Measurements from ENCODE around the gene OSBPL5.

The OSBPL5 gene

GRCh38 chr11:3148990-3149851 lies 15.9 kb downstream of the OSBPL5 start:
- H3K9me3 ChIP-seq (ENCODE audit: insufficient read depth, low read depth, low read length) = no peaks in the 10 kb centered on the region
- H3K36me3 ChIP-seq (ENCODE audit: insufficient read depth, low read depth, low read length) = no peaks in the 10 kb centered on the region
- no peak overlapping the region for H3K27ac ChIP-seq (ENCODE audit: low read length)
- H3K4me3 ChIP-seq (ENCODE audit: low read length) = no peak overlapping the region
- H3K4me1 ChIP-seq (ENCODE audit: insufficient read depth, low read length) = peaks cover 10% of the 10 kb centered on the region; the same call in 1 of the 2 replicates
- H3K9ac ChIP-seq (ENCODE audit: low read depth, low read length) = no peak overlapping the region
- H3K27me3 ChIP-seq (ENCODE audit: insufficient read depth, low read length) = no peaks in the 10 kb centered on the region

DNA sequence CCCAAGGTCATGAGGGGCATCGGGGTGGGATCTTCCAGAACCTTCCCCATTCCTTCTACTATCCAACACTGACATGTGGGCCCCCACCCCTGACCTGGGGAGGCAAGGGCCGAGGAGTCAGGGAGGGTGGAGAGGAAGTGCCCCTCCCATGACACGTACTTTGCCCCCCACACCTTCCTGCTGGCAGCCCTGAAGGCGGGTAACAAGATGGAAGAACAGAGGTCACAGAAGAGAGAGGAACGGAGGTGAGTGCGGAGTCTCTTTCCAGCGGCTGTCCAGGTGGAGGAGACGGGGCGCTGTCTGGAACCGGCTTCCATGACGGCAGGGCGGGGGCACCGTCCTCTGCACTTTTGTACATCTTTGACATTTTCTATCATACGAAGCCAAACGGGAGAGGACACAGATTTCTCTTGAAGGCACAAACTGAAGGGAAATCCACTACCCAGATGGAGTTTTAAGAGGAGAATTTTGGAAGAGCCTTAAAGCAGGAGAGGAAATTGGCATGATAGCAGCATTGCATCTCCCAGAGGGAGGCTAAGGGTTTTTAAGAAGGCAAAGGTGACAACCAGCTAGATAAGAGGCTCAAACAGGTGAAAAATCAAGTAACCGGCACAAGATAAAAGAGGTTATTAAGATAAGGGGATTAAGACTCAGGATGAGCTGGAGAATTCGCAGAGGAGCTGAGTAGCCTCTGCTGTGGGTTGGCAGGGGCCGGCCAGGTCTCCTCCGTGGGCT lies 16.7 kb downstream of the OSBPL5 start:
- Histone ChIP-seq H3K4me1 (ENCODE audit: insufficient read depth, low read length) (peaks cover 2% of the 10 kb centered on the region; the same call in 1 of the 2 replicates), H3K4me3 (ENCODE audit: low read length) (no peak overlapping the region), H3K9ac (ENCODE audit: low read depth, low read length) (no peak overlapping the region), H3K36me3 (ENCODE audit: insufficient read depth, low read depth, low read length) (no peaks in the 10 kb centered on the region), H3K27me3 (ENCODE audit: insufficient read depth, low read length) (no peaks in the 10 kb centered on the region), H3K9me3 (ENCODE audit: insufficient read depth, low read depth, low read length) (no peaks in the 10 kb centered on the region), H3K27ac (ENCODE audit: low read length) (no peak overlapping the region)

- Histone ChIP-seq H3K4me1 (ENCODE audit: insufficient read depth, low read length) (no peaks in the 10 kb centered on the region; the same call in 1 of the 2 replicates), H3K9ac (ENCODE audit: low read depth, low read length) (no peak overlapping the region), H3K36me3 (ENCODE audit: insufficient read depth, low read depth, low read length) (no peaks in the 10 kb centered on the region), H3K27me3 (ENCODE audit: insufficient read depth, low read length) (no peaks in the 10 kb centered on the region), H3K9me3 (ENCODE audit: insufficient read depth, low read depth, low read length) (no peaks in the 10 kb centered on the region), H3K27ac (ENCODE audit: low read length) (no peak overlapping the region), H3K4me3 (ENCODE audit: low read length) (no peak overlapping the region)
Observed at GRCh38 chr11:3147626-3148025, 17.5 kb downstream of the OSBPL5 start.

GRCh38 chr11:3147257-3147619 lies 17.9 kb downstream of the OSBPL5 start:
- no peaks in the 10 kb centered on the region for H3K9me3 ChIP-seq (ENCODE audit: insufficient read depth, low read depth, low read length)
- H3K4me1 ChIP-seq (ENCODE audit: insufficient read depth, low read length) = no peaks in the 10 kb centered on the region; the same call in 1 of the 2 replicates
- H3K27ac ChIP-seq (ENCODE audit: low read length) = no peak overlapping the region
- no peaks in the 10 kb centered on the region for H3K36me3 ChIP-seq (ENCODE audit: insufficient read depth, low read depth, low read length)
- no peak overlapping the region for H3K9ac ChIP-seq (ENCODE audit: low read depth, low read length)
- H3K27me3 ChIP-seq (ENCODE audit: insufficient read depth, low read length) = no peaks in the 10 kb centered on the region
- H3K4me3 ChIP-seq (ENCODE audit: low read length) = no peak overlapping the region

GRCh38 chr11:3146612-3147256 lies 18.4 kb downstream of the OSBPL5 start:
- no peaks in the 10 kb centered on the region for H3K27me3 ChIP-seq (ENCODE audit: insufficient read depth, low read length)
- H3K36me3 ChIP-seq (ENCODE audit: insufficient read depth, low read depth, low read length) = no peaks in the 10 kb centered on the region
- H3K9ac ChIP-seq (ENCODE audit: low read depth, low read length) = no peak overlapping the region
- H3K27ac ChIP-seq (ENCODE audit: low read length) = no peak overlapping the region
- no peaks in the 10 kb centered on the region for H3K9me3 ChIP-seq (ENCODE audit: insufficient read depth, low read depth, low read length)
- H3K4me3 ChIP-seq (ENCODE audit: low read length) = no peak overlapping the region
- no peaks in the 10 kb centered on the region; the same call in 1 of the 2 replicates for H3K4me1 ChIP-seq (ENCODE audit: insufficient read depth, low read length)

DNA sequence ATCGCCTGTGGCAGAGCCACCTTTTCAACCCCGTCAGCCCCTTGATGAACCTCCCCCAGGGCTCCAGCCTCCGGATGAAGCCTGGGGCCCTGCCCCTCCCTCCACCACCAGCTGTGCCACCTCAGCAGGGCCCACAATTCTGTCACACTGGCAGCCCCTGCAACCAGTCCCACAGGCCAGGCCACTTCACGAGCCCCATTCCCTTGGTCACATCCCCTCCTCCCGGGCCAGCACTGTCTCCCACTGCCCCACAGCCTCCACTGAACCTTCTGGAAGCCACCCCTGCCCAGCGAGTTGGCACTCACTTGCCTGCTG lies 19.9 kb downstream of the OSBPL5 start:
- H3K4me1 ChIP-seq (ENCODE audit: insufficient read depth, low read length) = no peaks in the 10 kb centered on the region; the same call in 1 of the 2 replicates
- H3K4me3 ChIP-seq (ENCODE audit: low read length) = no peak overlapping the region
- H3K36me3 ChIP-seq (ENCODE audit: insufficient read depth, low read depth, low read length) = no peaks in the 10 kb centered on the region
- no peak overlapping the region for H3K9ac ChIP-seq (ENCODE audit: low read depth, low read length)
- no peaks in the 10 kb centered on the region for H3K27me3 ChIP-seq (ENCODE audit: insufficient read depth, low read length)
- no peak overlapping the region for H3K27ac ChIP-seq (ENCODE audit: low read length)
- no peaks in the 10 kb centered on the region for H3K9me3 ChIP-seq (ENCODE audit: insufficient read depth, low read depth, low read length)

DNA sequence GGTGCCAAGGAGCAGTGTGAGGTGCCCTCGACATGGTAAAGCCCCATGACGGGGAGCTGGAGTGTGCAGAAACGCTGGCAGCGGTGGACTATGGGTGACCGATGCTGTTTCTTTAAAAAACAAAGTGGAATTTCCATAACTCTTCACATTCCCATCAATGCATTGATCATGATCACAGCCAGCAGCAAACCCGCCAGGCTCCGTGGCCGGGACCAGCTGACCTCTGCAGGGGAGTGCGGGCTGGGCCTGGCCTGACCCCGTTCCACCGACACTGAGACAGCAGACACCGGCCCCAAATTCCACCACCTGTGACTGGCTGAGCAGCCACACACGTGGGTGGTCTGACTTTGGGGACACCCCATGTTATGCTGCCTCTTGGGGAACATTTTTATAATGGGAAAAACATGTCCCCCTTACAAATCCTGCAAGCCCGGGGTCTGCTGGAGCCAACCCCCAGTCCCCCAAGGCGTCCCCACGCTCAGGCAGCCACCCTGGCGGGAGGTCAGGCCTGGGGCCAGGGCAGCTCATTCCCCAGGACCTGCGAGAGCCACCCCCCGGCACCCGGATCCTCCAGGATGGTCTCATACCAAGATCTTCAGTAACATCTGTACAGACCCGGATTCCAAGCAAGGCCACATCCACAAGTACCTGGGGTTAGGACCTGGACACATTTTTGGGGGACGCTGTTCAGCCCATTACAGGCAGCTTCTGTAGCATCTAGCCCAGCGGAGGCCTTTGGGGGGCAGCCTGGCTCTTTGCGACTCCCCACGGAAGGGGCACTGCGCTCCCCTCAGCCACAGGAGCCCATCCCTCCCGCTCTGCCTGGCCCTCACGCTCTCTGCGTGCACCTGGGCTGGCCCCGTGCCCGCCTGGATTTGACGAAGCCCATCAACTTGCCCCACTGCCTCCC lies 20.6 kb downstream of the OSBPL5 start:
- Histone ChIP-seq H3K4me1 (ENCODE audit: insufficient read depth, low read length) (no peaks in the 10 kb centered on the region; the same call in 1 of the 2 replicates), H3K36me3 (ENCODE audit: insufficient read depth, low read depth, low read length) (no peaks in the 10 kb centered on the region), H3K9me3 (ENCODE audit: insufficient read depth, low read depth, low read length) (no peaks in the 10 kb centered on the region), H3K4me3 (ENCODE audit: low read length) (no peak overlapping the region), H3K27me3 (ENCODE audit: insufficient read depth, low read length) (no peaks in the 10 kb centered on the region), H3K9ac (ENCODE audit: low read depth, low read length) (no peak overlapping the region), H3K27ac (ENCODE audit: low read length) (no peak overlapping the region)

DNA sequence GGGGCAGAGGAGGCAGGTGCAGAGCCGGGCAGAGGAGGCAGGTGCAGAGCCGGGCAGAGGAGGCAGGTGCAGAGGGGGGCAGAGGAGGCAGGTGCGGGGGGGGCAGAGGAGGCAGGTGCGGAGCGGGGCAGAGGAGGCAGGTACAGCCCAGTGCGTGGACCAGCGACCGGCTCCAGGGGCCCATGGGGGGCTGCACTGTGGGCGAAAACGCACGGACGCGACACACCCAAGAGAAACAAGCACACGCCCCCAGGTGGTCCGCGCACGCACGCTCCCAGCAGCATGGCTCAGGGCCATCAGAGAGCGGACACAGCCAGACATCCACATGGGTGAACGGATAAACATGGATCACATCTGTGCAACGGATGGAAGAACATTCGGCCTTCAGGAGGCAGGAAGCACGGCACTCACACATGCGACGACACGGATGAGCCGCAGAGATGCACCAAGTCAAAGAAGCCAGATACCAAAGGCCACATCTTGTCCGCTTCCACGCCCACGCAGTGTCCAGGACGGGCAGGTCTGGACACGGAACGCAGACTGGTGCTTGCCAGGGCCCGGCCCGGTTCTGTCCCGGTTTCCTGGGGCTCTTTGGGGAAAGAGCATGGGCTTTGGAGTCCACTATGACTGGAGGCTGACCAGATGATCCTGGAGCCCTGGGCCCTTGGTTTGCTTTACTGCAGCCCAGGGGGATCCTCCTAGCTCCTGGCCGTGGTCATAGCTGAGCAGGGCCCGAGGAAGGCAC lies 21.8 kb downstream of the OSBPL5 start:
- Histone ChIP-seq H3K4me1 (ENCODE audit: insufficient read depth, low read length) (no peaks in the 10 kb centered on the region; the same call in 1 of the 2 replicates), H3K4me3 (ENCODE audit: low read length) (no peak overlapping the region), H3K27ac (ENCODE audit: low read length) (no peak overlapping the region), H3K9me3 (ENCODE audit: insufficient read depth, low read depth, low read length) (no peaks in the 10 kb centered on the region), H3K27me3 (ENCODE audit: insufficient read depth, low read length) (no peaks in the 10 kb centered on the region), H3K36me3 (ENCODE audit: insufficient read depth, low read depth, low read length) (no peaks in the 10 kb centered on the region), H3K9ac (ENCODE audit: low read depth, low read length) (no peak overlapping the region)

DNA sequence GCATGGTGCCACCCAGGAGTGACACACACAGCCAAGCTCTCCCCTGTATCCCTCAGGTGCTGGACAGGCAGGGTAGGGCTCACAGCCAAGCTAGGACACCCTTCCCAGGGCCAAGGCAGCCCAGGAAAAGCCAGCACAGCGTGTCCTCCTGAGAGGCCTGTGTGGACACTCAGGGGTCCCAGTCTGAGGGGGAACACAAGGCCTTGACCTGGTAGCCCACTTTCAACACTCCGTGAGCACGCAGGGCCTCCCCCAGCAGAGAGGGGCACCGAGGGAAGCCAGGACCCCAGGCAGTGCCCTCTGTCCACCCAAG lies 24.9 kb downstream of the OSBPL5 start:
- no peaks in the 10 kb centered on the region for H3K27me3 ChIP-seq (ENCODE audit: insufficient read depth, low read length)
- no peak overlapping the region for H3K9ac ChIP-seq (ENCODE audit: low read depth, low read length)
- H3K4me1 ChIP-seq (ENCODE audit: insufficient read depth, low read length) = no peaks in the 10 kb centered on the region; the same call in 1 of the 2 replicates
- no peaks in the 10 kb centered on the region for H3K9me3 ChIP-seq (ENCODE audit: insufficient read depth, low read depth, low read length)
- no peaks in the 10 kb centered on the region for H3K36me3 ChIP-seq (ENCODE audit: insufficient read depth, low read depth, low read length)
- H3K27ac ChIP-seq (ENCODE audit: low read length) = no peak overlapping the region
- no peak overlapping the region for H3K4me3 ChIP-seq (ENCODE audit: low read length)

DNA sequence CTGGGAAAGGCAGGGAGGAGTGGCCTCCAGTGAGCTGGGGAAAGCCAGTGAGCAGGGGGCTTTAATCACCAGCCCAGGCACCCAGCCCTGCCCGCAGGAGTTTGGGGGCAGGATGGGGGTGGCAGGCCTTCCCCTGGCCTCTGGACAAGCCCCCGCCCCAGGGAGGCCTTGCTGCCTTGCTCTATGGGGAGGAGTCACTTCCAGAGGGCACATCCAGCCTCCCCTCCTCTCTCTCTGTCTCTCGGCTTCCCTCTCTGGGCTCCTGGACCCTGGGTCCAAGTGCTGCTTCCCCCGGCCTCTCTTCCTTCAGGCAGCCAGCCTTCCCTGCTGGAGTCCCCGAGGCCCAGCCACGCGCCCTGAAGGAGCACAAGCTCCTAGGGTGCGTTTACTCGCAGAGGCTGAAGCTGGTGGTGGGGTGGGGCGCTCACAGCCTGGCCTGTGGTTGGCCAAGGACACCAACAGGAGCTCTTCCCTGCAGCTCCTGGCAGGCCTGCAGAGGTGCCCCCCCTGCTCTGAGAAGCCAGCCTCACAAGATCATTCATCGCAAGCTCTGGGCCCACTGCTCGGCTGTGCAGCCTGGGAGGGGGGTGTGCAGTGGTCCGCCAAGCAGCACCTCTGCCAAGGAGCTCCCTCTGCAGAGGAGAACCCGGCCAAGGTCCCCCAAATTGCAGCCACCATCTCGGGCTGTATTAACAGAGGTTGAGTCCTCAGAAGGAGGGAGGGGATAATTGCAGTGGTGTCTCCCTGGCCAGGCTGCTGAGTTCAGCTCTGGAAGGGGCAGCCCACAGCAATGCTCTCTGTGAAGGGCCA lies 25.4 kb downstream of the OSBPL5 start:
- H3K9me3 ChIP-seq (ENCODE audit: insufficient read depth, low read depth, low read length) = no peaks in the 10 kb centered on the region
- no peak overlapping the region for H3K27ac ChIP-seq (ENCODE audit: low read length)
- no peak overlapping the region for H3K9ac ChIP-seq (ENCODE audit: low read depth, low read length)

More for the DNA sequence above, 25.4 kb downstream of the OSBPL5 start:
- Histone ChIP-seq H3K4me3 (ENCODE audit: low read length) (no peak overlapping the region), H3K36me3 (ENCODE audit: insufficient read depth, low read depth, low read length) (no peaks in the 10 kb centered on the region), H3K27me3 (ENCODE audit: insufficient read depth, low read length) (no peaks in the 10 kb centered on the region), H3K4me1 (ENCODE audit: insufficient read depth, low read length) (no peaks in the 10 kb centered on the region)

All from iPS-20b (cell line).